Vagina (tissue), 2 donors: ENCODE results near the gene FHIT.

ENCODE experiments used
- POLR2A ChIP-seq, 2 donors: fragments of 450-650 bp; IDR thresholded peaks; one replicate each; pipeline ENCODE4 v1.6.1; 2017; ENCODE audit warnings: antibody characterized with exemption in 2 of 2, mild to moderate bottlenecking in 2 of 2, moderate library complexity in 2 of 2
- TF ChIP-seq, protein P1 (sequence below), 3 experiments: fragments of 450-650 bp in 2 of 3; fragments of 200-600 bp in 1 of 3; sonication (generic) in 1 of 3; IDR thresholded peaks; one replicate each; pipeline ENCODE4 v1.5.1; 2017 to 2019; ENCODE audit warnings: antibody characterized with exemption in 3 of 3, mild to moderate bottlenecking in 2 of 3, moderate library complexity in 2 of 3

DNA sequence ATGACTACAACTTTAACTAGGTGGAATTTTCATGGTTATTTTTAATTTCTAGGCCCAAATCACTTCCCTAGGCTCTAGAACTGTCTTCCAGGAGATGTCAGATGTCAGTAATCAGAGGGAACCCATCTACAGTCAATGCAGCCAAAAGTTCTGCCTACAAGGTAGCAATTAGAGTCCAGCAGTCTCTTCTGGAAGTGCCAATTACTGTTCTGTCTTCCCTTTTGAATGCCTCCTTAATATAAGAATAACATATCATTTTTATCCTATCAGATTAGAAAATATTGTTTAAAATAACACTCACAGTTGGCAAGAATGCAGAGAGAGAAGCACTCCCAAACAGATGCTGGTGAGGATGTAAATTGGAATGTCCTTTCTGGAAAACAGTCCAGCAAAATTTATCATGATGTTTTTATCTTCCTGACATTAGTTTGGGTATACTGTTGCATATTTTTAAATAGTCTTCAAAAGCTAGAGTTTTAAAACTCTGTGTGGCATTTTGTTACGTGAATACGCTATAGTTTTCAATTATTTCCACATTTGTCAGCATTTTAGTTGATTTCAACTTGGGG, 543.7 kb downstream of the FHIT start:
- no peak for TF ChIP-seq POLR2A (IDR thresholded peaks at IDR 0.05)
- TF ChIP-seq, protein P1, sequence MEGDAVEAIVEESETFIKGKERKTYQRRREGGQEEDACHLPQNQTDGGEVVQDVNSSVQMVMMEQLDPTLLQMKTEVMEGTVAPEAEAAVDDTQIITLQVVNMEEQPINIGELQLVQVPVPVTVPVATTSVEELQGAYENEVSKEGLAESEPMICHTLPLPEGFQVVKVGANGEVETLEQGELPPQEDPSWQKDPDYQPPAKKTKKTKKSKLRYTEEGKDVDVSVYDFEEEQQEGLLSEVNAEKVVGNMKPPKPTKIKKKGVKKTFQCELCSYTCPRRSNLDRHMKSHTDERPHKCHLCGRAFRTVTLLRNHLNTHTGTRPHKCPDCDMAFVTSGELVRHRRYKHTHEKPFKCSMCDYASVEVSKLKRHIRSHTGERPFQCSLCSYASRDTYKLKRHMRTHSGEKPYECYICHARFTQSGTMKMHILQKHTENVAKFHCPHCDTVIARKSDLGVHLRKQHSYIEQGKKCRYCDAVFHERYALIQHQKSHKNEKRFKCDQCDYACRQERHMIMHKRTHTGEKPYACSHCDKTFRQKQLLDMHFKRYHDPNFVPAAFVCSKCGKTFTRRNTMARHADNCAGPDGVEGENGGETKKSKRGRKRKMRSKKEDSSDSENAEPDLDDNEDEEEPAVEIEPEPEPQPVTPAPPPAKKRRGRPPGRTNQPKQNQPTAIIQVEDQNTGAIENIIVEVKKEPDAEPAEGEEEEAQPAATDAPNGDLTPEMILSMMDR (IDR thresholded peaks at IDR 0.05): no peak
